NCI-H146 treated with DMSO at 0.1 percent for 48 hours (cell line): Measurements from ENCODE around the gene HINT1.
A peak's percentile ranks its signal among the peaks of the same experiment; 100 is the strongest.
"Not testable (repeated sequence)": the region's sequence is repeated elsewhere in the genome, so short reads cannot be mapped to it uniquely, and the experiment has no call there.

Experiments used
- DNase-seq: peaks from one replicate; lab custom pipeline; 2025; ENCODE audit not compliant: unreplicated experiment; lab: John Stamatoyannopoulos, UW

HINT1 gene

DNA sequence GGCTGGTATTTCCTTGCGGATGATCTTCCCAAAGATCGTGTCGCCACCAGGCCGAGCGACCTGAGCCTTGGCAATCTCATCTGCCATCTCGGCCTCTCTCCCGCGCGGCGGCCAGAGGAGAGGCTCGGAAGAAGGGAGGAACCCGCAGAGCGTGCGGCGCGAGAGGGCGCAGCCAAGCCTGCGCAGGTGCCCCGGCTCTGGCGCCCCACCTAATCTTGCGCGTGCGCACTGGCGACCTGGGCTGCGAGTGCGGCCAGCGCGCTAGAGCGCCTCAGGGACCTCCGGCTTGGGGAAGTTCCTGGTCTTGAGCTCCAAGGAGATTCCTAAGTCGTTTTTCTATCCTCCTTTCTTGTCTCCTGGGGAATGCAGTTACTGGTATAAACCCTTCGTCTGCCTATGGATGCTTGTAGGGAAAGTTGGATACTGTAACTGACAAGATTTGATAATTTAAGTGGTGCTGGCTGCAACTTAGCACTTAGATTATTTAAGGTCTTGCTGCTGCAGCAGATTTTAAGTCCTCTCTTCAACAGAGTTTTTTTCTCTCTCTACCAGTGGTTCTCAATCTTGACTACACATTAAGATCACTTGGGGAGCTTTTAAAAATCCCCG is at the start of gene HINT1:
Gene HINT1, minus strand, starts transcription at position 138 of the 609 bp plus-strand sequence. Its CDS starts 51 bp downstream, at position 87.
- DNase-seq: peak; percentile 81

DNA sequence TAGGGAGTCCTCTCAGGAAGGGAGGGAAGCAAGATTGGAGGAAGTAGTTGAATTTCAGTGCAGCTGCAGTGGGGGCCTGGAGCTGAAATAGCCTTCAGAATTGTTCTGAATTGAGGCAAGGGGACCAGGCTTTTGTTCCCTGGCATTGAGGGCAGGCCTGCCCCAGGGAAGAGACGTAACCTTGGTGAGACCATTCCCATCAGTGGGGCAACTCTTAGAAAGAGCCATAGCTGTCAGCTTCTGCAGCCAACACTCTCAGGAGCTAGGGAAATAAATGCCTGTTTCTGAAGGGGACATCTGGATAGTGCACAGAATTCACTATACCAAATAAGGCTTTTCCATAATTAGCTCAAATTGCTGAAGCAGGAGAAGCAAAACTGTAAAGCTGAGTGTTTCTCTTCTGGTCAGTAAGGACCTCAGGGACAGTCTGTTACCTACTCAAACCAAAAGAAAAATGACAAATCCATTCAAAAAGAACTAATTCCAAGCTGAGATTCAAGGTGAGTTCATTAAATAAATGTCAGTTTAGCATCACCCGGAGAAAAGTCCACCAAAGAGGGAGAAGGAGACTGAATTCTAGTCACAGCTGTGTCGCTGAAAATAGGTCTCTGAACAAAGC is 49.7 kb upstream of the HINT1 start:
- no peak for DNase-seq

DNA sequence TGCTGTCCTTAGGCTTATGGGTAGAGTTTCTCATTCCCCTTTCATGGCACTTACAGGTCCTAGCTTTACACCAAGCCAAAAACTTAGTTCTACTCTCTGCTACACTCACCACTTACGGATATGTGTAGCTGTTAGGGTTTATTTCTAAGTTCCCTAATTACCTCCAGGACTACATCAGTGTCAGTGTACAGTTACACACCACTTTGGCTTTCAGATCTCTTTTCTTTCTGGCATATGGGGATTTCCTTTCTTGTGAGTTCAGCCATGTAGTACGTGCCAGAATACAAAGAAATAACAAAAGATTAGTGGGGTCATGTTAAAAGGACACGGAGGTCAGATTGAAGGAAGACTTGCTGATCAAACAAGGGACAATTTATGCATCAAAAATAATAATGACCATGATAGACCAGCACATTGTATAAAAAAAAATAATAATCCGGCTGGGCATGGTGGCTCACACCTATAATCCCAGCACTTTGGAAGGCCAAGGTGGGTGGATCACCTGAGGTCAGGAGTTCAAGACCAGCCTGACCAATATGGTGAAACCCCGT is 47.5 kb upstream of the HINT1 start:
- DNase-seq: no peak

DNA sequence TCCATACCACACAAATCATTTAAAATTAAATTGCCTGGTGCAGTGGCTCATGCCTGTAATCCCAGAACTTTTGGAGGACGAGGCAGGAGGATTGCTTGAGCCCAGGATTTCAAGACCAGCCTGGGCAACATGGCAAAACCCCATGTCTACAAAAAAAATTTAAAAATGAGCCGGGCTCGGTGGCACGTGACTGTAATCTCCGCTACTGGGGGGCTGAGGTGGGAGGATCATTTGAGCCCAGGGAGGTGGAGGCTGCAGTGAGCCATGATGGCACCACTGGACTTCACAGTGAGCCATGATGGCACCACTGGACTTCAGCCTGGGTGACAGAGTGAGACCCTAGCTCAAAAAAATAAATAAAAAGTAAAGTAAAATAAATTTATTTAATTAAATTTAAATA is 46.6 kb upstream of the HINT1 start:
- no peak for DNase-seq

DNA sequence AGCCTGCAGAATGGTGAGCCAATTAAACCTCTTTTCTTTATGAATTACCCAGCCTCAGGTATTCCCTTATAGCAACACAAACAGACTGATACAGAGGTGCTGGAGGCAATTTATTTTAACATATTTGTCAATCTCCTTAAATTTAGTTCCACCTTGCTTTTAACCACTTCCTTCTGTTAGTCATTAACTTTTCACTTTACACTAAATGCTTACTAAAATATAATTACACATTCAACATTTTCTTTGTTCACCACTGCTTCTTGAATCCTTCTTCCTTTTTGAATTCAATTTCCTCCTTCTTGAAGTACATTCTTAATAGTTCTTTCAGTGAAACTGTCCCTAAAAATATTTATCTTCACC is 45.1 kb upstream of the HINT1 start:
- DNase-seq: no peak

DNA sequence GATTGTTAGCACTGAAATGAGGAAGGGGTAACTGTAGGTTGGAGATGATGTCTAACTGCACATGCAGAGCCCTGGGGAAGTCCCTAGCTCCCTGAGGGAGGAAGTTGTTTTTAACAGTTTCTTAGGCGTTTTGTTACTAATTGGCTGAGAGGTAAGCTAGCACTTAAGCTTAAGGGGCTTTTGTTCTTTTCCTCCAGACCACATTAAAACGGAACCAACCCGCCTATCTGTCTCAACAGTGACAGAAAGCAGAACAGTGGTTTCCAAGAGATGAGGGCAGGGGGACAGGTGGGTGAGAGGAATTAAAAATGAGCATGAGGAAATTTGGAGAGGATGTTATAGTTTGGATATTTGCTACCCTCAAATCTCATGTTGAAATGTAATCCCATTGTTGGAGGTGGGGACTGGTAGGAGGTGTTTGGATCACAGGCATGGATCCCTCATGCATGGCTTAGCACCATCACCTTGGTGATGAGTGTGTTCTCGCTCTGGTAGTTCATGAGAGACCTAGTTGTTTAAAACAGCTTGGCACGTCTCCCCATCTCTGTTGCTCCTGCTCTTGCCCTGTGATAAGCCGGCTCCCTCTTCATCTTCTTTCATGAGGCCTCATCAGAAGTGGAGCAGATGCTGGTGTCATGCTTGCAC is 44.6 kb upstream of the HINT1 start:
- DNase-seq: no peak

DNA sequence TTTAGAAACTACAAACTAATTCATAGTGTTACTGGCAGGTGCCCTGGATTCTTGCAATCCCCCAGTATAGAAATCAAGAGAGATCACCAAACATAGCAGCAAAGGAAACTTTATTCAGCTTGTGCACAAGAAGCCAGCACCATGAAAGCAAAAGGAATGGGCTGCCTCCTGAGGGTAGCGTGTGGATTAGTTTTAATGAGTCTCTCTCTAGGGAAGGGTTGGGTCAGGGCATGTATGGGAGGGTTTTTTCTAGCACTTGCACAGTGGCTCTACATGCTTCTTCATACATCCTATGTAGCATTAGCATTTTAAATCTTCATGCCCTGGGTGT is 44.1 kb upstream of the HINT1 start:
- no peak for DNase-seq

DNA sequence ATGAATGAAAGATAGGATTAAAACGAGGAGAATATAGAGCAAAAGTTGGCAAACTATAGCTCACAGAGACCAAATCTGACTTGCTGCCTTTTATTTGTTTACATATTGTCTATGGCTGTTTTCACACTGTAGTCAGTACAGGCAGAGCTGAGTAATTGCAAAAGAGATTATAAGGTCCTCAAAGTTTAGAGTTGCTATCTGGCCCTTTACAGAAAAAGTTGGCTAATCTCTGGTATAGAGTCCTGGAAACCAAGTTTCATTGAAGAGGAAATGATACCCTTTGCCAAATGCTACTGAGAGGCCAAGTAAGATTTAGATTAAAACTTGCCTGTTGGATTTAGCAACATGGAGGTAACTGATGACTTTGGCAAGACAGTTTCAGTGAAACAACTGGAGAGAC is 41.7 kb upstream of the HINT1 start:
- DNase-seq: no peak

DNA sequence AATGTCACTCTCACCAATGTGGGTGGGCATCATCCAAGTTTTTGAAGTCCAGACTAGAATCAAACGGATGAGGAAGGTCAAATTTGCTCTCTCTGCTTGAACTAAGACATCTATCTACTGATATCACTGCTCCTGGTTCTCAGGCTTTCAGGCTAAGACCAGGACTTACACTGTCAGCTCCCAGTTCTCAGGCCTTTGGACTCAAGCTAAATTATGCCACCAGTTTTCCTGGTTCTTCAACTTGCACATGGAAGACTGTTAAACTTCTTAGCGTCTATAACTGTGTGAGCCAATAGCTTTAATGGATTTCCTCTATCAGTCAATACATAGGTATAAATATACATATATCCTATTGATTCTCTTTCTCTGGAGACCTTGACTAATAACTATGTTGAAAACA is 41.0 kb upstream of the HINT1 start:
- no peak for DNase-seq

DNA sequence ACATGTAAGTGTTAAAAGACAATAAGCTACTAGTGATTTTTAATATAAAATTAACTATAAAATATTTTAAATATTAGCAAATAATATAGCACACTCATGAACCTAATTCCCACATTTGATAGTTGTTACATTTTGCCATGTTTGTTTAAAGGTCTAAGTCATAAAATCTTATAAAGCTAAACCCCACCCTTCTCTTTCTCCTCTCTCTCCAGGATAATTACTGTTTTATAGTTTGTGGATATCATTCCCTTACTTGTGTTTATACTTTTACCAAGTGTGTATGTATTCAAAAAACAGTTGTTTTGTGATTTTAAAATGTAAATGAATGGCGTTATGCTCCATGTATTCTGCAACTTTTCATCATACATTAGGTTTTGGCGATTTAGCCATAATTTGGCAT is 39.9 kb upstream of the HINT1 start:
- DNase-seq: no peak

DNA sequence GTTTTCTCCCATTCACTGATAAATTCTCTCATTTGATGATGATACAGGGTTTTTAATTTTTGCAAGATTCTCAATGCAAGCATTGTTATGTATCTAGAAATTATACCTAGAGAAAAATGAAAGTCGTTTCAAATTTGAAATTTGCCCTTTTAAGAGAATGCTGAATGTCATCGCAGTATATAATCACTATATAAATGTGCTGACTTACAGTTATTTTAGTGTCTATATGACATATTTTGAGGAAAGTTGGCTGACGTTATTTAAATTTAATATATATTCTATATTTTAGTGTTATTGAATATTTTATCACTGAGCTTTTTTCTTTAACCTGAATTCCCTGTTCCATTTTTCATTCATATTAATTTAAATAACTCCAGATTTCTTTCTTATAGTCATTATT is 35.5 kb upstream of the HINT1 start:
- no peak for DNase-seq

DNA sequence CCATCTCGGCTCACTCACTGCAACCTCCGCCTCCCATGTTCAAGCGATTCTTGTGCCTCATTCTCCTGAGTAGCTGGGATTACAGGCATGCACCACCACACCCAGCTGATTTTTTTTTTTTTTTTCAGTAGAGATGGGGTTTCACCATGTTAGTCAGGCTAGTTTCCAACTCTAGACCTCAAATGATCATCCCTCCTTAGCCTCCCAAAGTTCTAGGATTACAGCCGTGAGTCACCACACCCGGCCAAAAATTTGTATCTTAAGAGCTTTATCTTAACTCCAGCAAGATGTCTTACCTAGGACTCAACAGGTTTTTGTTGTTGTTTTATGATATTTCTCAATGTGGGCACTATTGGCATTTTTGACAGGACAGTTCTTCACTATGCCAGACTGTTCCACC is 33.6 kb upstream of the HINT1 start:
- DNase-seq: no peak

DNA sequence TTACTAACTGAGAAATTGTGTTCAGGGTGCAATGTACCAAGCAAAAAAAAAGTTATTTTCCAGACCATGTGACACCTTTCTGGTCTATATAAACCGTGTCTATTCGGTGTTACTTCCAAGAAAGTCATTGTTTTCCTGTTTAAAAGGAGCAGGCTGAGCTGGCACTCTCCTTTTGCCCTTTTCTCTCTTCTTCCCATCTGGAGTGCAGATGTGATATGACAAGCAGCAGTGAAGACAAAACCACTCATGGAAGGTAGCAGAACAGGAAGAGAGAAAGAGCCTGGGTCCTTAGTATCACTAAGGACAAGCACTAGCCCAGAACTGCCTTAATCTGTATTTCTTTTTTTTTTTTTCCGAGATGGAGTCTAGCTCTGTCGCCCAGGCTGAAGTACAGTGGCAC is 31.3 kb upstream of the HINT1 start:
- DNase-seq: no peak

DNA sequence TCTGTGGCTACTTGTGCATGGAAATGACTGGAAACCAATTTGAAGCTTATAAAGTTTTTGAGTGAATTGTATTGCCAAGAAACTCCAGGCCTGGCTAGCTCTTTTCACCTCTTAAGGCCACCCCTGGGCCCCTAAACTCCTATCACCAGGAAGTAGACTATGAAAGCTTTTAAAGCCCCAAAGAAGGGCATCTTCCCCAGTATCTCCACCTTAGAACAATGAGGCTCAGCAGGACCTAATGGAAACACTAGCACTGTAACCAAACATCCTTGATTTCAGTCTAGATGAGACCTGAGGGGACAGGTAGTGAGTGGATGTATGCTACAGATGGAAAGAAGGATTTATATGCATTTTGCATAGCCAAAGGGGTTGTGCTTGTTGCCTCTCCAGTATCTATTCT is 30.6 kb upstream of the HINT1 start:
- DNase-seq: no peak

DNA sequence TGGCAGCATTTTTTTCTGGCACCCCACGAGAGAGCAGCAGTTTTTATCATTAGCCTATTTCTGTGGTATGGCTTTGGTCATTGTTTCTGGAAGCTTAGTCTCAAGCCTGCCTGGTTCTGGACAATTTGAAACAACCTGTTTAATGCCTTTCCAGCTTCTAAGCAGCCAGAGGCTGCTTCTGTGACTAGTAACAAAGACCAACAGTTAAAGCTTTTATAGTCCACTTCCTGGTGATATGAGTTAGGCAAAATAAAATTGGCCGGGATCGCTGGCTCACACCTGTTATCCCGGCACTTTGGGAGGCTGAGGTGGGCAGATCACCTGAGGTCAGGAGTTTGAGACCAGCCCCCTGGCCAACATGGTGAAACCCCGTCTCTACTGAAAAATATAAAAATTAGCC is 29.7 kb upstream of the HINT1 start:
- DNase-seq: no peak

DNA sequence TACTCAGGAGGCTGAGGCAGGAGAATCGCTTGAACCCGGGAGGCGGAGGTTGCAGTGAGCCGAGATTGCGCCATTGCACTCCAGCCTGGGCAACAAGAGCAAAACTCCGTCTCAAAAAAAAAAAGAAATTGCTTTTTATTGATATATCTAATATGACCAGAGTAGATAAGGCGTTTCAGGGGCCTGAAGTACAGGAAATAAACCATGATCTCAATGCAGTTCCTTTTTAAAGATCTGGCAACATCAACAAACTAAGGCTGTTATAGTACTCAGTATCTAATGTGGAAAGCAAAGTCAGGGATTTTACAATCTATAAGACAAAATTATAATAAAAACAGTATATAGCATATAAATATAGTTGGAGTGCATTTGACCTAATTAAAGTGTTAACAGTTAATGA is 28.8 kb upstream of the HINT1 start:
- DNase-seq: not testable (repeated sequence)

DNA sequence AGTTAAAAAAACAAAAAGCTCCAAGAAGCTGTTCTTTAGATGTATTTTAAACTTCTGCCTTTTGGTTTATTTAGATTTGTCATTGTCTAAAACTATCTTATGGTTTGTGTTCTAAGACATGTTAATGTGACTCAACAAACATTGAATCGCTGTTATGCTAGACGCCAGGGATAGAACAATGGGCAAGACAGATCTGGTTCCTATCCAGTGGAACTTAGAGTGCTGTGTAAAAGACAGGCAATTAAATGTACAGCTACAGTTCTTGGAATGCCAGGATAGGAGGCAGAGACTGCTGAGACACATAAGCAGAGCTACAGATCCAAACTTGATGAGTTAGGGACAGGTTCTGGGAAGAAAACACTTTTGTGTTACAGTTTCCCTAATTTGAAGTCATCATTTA is 28.1 kb upstream of the HINT1 start:
- DNase-seq: no peak

DNA sequence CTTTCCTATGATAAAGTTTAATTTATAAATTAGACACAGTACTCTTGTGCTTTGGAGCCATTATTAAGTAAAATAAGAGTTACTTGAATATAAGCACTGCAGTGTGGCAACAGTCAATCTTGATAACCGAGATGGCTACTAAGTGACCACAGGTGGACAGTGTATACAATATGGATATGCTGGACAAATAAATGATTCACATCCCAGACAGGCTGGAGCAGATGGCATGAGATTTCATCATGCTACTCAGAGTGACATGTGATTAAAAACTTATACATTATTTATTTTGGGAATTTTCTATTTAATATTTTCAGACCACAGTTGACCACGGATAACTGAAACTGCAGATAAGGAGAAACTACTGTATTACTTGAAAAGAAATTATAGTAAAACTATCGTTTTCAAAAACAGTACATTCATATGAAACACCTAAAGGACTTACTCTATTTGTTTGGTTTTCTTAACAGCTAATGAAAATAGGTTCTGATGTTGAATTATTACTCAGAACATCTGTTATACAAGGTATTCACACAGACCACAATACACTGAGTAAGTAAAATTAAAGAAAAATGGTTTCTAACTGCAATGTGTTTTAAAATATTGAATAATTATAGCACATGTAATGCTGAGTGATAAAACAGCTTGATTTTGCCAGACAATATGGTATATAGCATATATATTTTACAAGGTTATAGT is 21.7 kb upstream of the HINT1 start:
- DNase-seq: peak; percentile 25

DNA sequence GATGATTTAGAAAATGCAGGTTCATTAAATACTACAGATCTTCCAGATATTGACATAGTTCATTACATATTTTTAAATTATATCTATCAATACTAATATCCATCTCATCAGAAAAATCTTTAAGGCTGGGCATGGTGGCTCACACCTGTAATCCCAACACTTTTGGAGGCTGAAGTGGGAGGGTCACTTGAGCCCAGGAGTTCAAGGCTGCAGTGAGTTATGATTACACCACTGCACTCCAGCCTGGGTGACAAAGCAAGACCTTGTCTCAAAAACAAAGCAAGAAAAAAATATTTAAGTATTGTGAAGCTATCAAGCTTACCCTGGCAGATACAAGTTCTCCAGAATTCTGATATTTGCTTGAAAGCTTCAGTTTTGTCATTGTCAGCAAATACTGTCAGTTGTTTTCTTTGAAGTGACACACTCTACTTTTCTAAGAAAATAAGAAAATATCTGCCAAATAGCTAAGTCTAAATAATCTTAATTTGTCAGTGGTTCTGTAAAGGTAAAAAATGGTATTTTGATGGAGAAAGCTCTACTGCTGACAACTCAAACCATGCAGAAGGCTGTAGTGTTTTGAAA is 20.6 kb upstream of the HINT1 start:
- no peak for DNase-seq

DNA sequence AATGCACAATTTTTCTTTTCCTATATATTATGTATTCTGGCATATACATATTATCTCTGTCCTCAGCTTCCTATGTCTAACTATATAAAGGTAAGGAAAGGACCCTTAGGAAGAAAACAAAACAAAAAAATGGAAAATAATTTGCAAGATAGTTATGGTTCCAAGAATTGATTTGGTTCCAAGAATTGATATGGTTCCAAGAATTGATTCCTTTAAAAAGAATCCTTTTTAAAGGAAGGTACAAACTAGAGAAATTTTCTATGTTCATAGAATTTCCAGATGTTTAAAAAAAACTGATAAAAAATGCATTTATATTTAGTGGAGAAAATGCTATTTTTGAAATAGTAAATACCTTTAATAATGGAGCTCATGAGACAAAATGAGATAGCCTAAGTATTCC is 17.8 kb upstream of the HINT1 start:
- DNase-seq: no peak

DNA sequence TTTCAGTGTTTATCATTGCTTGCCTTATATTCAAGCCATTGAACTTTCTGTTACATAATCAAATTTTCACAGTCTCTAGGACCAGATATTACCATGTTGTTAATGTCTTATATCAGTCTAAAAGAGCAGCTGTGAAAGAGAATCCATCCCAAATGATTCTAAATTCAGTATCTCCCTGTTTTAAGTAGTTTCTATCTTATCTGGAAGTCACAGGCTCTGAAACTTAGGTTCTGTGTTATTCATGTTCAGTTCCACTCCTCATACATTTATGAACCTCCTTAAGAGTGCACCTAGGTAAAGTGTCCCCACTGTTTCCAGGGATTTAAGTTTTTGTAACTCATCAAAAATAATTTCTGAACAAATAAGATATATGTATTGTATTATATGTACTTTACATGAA is 15.4 kb upstream of the HINT1 start:
- no peak for DNase-seq
